ENCODE measurements around the gene ICE2. TPM values are rescaled to one million over a fixed set of nuclear protein-coding genes. Genes with fewer than 3 reads are reported as not detected.

Gene ICE2
- total RNA-seq, 1 donor from 2014 or later: 95.3 TPM

GRCh38 chr15:60477164-60477563 is 1.8 kb downstream of the ICE2 start:
- H3K27me3 ChIP-seq: no peaks in the 10 kb centered on the region
- no peak for DNase-seq (ENCODE audit: low spot score)
- peak overlapping the region; percentile 99 for H3K4me3 Mint-ChIP-seq
- peaks cover 8% of the 10 kb centered on the region for H3K27me3 Mint-ChIP-seq (ENCODE audit: insufficient read depth, low read depth)
- no peak overlapping the region for H3K27ac Mint-ChIP-seq
- H4K20me1 ChIP-seq (ENCODE audit: low read depth): no peaks in the 10 kb centered on the region
- no peak overlapping the region for H3K27ac ChIP-seq
- peaks cover 19% of the 10 kb centered on the region for H3K4me1 ChIP-seq
- peaks cover 11% of the 10 kb centered on the region for H3K36me3 ChIP-seq
- H3K9me3 ChIP-seq (ENCODE audit: low read depth): no peaks in the 10 kb centered on the region
- peak overlapping the region; percentile 94 for H3K4me2 ChIP-seq
- peaks cover 35% of the 10 kb centered on the region for H3K4me1 Mint-ChIP-seq
- H3K9me3 Mint-ChIP-seq: no peaks in the 10 kb centered on the region
- H3K9ac ChIP-seq: no peak overlapping the region
- H2AFZ ChIP-seq (replicated peaks): no peak overlapping the region
- H3K36me3 Mint-ChIP-seq: peaks cover 11% of the 10 kb centered on the region
- H3K4me3 ChIP-seq: peak overlapping the region; percentile 82
- peaks cover 60% of the 10 kb centered on the region for H3K79me2 ChIP-seq (ENCODE audit: low read depth)
- no peaks in the 10 kb centered on the region for H3F3A ChIP-seq (ENCODE audit: low read depth)
- TF ChIP-seq EZH2 (IDR thresholded peaks at IDR 0.05) (no peak), CTCF (IDR thresholded peaks at IDR 0.05) (no peak), EZH2phosphoT487 (IDR thresholded peaks at IDR 0.05) (no peak)

- H3K27me3 ChIP-seq: no peaks in the 10 kb centered on the region
- TF ChIP-seq EZH2 (IDR thresholded peaks at IDR 0.05) (no peak), EZH2phosphoT487 (IDR thresholded peaks at IDR 0.05) (no peak), CTCF (IDR thresholded peaks at IDR 0.05) (no peak)
- peaks cover 35% of the 10 kb centered on the region for H3K4me1 Mint-ChIP-seq
- H3K9me3 Mint-ChIP-seq: no peaks in the 10 kb centered on the region
- DNase-seq (ENCODE audit: low spot score): peak; percentile 8
- peak overlapping the region; percentile 63 for H3K4me3 Mint-ChIP-seq
- peak overlapping the region; percentile 94 for H3K4me2 ChIP-seq
- H3K79me2 ChIP-seq (ENCODE audit: low read depth): peaks cover 60% of the 10 kb centered on the region
- peaks cover 19% of the 10 kb centered on the region for H3K4me1 ChIP-seq
- no peak overlapping the region for H2AFZ ChIP-seq (replicated peaks)
- no peak overlapping the region for H3K27ac Mint-ChIP-seq
- no peak overlapping the region for H3K27ac ChIP-seq
- peak overlapping the region; percentile 82 for H3K4me3 ChIP-seq
- H3K36me3 ChIP-seq: peaks cover 11% of the 10 kb centered on the region
- peaks cover 11% of the 10 kb centered on the region for H3K36me3 Mint-ChIP-seq
- no peak overlapping the region for H3K9ac ChIP-seq
- no peaks in the 10 kb centered on the region for H3K9me3 ChIP-seq (ENCODE audit: low read depth)
- no peaks in the 10 kb centered on the region for H4K20me1 ChIP-seq (ENCODE audit: low read depth)
- peaks cover 8% of the 10 kb centered on the region for H3K27me3 Mint-ChIP-seq (ENCODE audit: insufficient read depth, low read depth)
- no peaks in the 10 kb centered on the region for H3F3A ChIP-seq (ENCODE audit: low read depth)
These were observed 2.2 kb downstream of the ICE2 start for GRCh38 chr15:60476713-60477112.

GRCh38 chr15:60473135-60473534 is 5.8 kb downstream of the ICE2 start:
- Histone ChIP-seq H3K27ac (no peak overlapping the region), H3K9me3 (ENCODE audit: low read depth) (no peaks in the 10 kb centered on the region), H3F3A (ENCODE audit: low read depth) (peaks cover 6% of the 10 kb centered on the region), H4K20me1 (ENCODE audit: low read depth) (peaks cover 15% of the 10 kb centered on the region), H3K4me3 (no peak overlapping the region), H3K4me2 (no peak overlapping the region), H3K27me3 (no peaks in the 10 kb centered on the region), H3K4me1 (peaks cover 19% of the 10 kb centered on the region), H2AFZ (replicated peaks) (no peak overlapping the region), H3K36me3 (peaks cover 20% of the 10 kb centered on the region), H3K79me2 (ENCODE audit: low read depth) (peaks cover 81% of the 10 kb centered on the region), H3K9ac (no peak overlapping the region)
- H3K4me3 Mint-ChIP-seq: no peak overlapping the region
- H3K36me3 Mint-ChIP-seq: peaks cover 27% of the 10 kb centered on the region
- no peaks in the 10 kb centered on the region for H3K27me3 Mint-ChIP-seq (ENCODE audit: insufficient read depth, low read depth)
- no peaks in the 10 kb centered on the region for H3K9me3 Mint-ChIP-seq
- peaks cover 20% of the 10 kb centered on the region for H3K4me1 Mint-ChIP-seq
- H3K27ac Mint-ChIP-seq: no peak overlapping the region
- no peak for DNase-seq (ENCODE audit: low spot score)
- TF ChIP-seq EZH2phosphoT487 (IDR thresholded peaks at IDR 0.05): no peak
- no peak for TF ChIP-seq CTCF (IDR thresholded peaks at IDR 0.05)
- no peak for TF ChIP-seq EZH2 (IDR thresholded peaks at IDR 0.05)
